Measurements from ENCODE around the gene SERPINH1. TPM values are rescaled to one million over a fixed set of nuclear protein-coding genes. Genes with fewer than 3 reads are reported as not detected.

The SERPINH1 gene
- total RNA-seq, 1 experiment from 2014 or later: 394 TPM

GRCh38 chr11:75555079-75555811 lies 6.8 kb upstream of the SERPINH1 start:
- DNase-seq (ENCODE audit: low spot score): no peak

GRCh38 chr11:75556275-75556674 lies 5.8 kb upstream of the SERPINH1 start:
- DNase-seq (ENCODE audit: low spot score): no peak

GRCh38 chr11:75557666-75558494 lies 4.2 kb upstream of the SERPINH1 start:
- DNase-seq (ENCODE audit: low spot score): peak; percentile 83

GRCh38 chr11:75558939-75559843 lies 2.9 kb upstream of the SERPINH1 start:
- no peak for DNase-seq (ENCODE audit: low spot score)

- DNase-seq (ENCODE audit: low spot score): no peak
These were observed 1.4 kb upstream of the SERPINH1 start for GRCh38 chr11:75560644-75561043.

- DNase-seq (ENCODE audit: low spot score): no peak
These were observed 516 bp upstream of the SERPINH1 start for GRCh38 chr11:75561426-75562047.

- DNase-seq (ENCODE audit: low spot score): peak; percentile 87
These were observed 907 bp downstream of the SERPINH1 start for GRCh38 chr11:75562836-75563484.

- no peak for DNase-seq (ENCODE audit: low spot score)
These were observed 1.5 kb downstream of the SERPINH1 start for GRCh38 chr11:75563501-75563977.

- peak; percentile 58 for DNase-seq (ENCODE audit: low spot score)
These were observed 2.0 kb downstream of the SERPINH1 start for GRCh38 chr11:75563978-75564552.

GRCh38 chr11:75565221-75565814 lies 3.3 kb downstream of the SERPINH1 start:
- peak; percentile 92 for DNase-seq (ENCODE audit: low spot score)

GRCh38 chr11:75565916-75566762 lies 4.1 kb downstream of the SERPINH1 start:
- DNase-seq (ENCODE audit: low spot score): no peak

- no peak for DNase-seq (ENCODE audit: low spot score)
These were observed 4.8 kb downstream of the SERPINH1 start for GRCh38 chr11:75566763-75567279.

- no peak for DNase-seq (ENCODE audit: low spot score)
These were observed 5.9 kb downstream of the SERPINH1 start for GRCh38 chr11:75567971-75568370.

GRCh38 chr11:75568616-75569219 lies 6.7 kb downstream of the SERPINH1 start:
- no peak for DNase-seq (ENCODE audit: low spot score)

GRCh38 chr11:75570559-75571139 lies 8.6 kb downstream of the SERPINH1 start:
- DNase-seq (ENCODE audit: low spot score): no peak

- no peak for DNase-seq (ENCODE audit: low spot score)
These were observed 9.6 kb downstream of the SERPINH1 start for GRCh38 chr11:75571625-75572024.

- DNase-seq (ENCODE audit: low spot score): no peak
These were observed 10.7 kb downstream of the SERPINH1 start for GRCh38 chr11:75572744-75573143.

All from A172 (cell line).